Trophoblast cell (in vitro differentiated cells and primary cell): ENCODE data around the gene E4F1.

ENCODE experiments used
- DNase-seq, 2 donors: peaks; one replicate each; pipeline ENCODE4 v3.0.0-alpha.2; 2016
- H2AFZ ChIP-seq: 2 replicates; pipeline ENCODE4 v1.6.1; 2013; ENCODE audit warnings: low read length, moderate library complexity, mild to moderate bottlenecking; ENCODE audit not compliant: insufficient read depth, poor library complexity
- H2AK5ac ChIP-seq: 2 replicates; pipeline ENCODE4 v1.6.1; 2013; ENCODE audit warnings: mild to moderate bottlenecking, low read length
- H2BK120ac ChIP-seq: 2 replicates; pipeline ENCODE4 v1.6.1; 2013; ENCODE audit warnings: low read length, mild to moderate bottlenecking, moderate library complexity; ENCODE audit not compliant: insufficient read depth, poor library complexity
- H2BK12ac ChIP-seq: 2 replicates; pipeline ENCODE4 v1.6.1; 2013; ENCODE audit warnings: mild to moderate bottlenecking, low read length, moderate library complexity
- H2BK5ac ChIP-seq: 2 replicates; pipeline ENCODE4 v1.6.1; 2013; ENCODE audit warnings: low read length, low read depth, moderate library complexity, mild to moderate bottlenecking; ENCODE audit not compliant: poor library complexity
- H3K14ac ChIP-seq: 2 replicates; pipeline ENCODE4 v1.6.1; 2013; ENCODE audit warnings: mild to moderate bottlenecking, low read length
- H3K18ac ChIP-seq: 2 replicates; pipeline ENCODE4 v1.6.1; 2013; ENCODE audit warnings: mild to moderate bottlenecking, low read length
- H3K23ac ChIP-seq: 2 replicates; pipeline ENCODE4 v1.6.1; 2013; ENCODE audit warnings: low read length
- H3K27ac ChIP-seq: 2 replicates; pipeline ENCODE4 v1.5.1; 2013; ENCODE audit warnings: low read depth, mild to moderate bottlenecking, inconsistent platforms, low read length, moderate library complexity
- H3K27me3 ChIP-seq: 2 replicates; pipeline ENCODE4 v1.6.1; 2013; ENCODE audit warnings: inconsistent platforms, mild to moderate bottlenecking, low read length, moderate library complexity; ENCODE audit not compliant: insufficient read depth
- H3K36me3 ChIP-seq, 2 experiments: 1 replicate in 1 of 2; 2 replicates in 1 of 2; pipeline ENCODE4 v1.6.1; 2013; ENCODE audit warnings: low read length in 2 of 2, mild to moderate bottlenecking in 2 of 2, moderate library complexity in 1 of 2; ENCODE audit not compliant: insufficient read depth in 2 of 2, control insufficient read depth in 1 of 2
- H3K4ac ChIP-seq: 2 replicates; pipeline ENCODE4 v1.6.1; 2013; ENCODE audit warnings: low read depth, mild to moderate bottlenecking, low read length, moderate library complexity
- H3K4me1 ChIP-seq, 2 experiments: 1 replicate in 1 of 2; 2 replicates in 1 of 2; pipeline ENCODE4 v1.6.1; 2013; ENCODE audit warnings: low read length in 2 of 2, mild to moderate bottlenecking in 2 of 2, moderate library complexity in 1 of 2; ENCODE audit not compliant: insufficient read depth in 2 of 2, control insufficient read depth in 1 of 2
- H3K4me2 ChIP-seq: 2 replicates; pipeline ENCODE4 v1.6.1; 2013; ENCODE audit warnings: inconsistent platforms, mild to moderate bottlenecking, low read length, moderate library complexity
- H3K4me3 ChIP-seq: 2 replicates; pipeline ENCODE4 v1.5.1; 2013; ENCODE audit warnings: mild to moderate bottlenecking, low read depth, low read length, inconsistent platforms
- H3K79me1 ChIP-seq: one replicate; pipeline ENCODE4 v1.6.1; 2013; ENCODE audit warnings: low read length
- H3K79me2 ChIP-seq: 2 replicates; pipeline ENCODE4 v1.6.1; 2013; ENCODE audit warnings: low read length, mild to moderate bottlenecking; ENCODE audit not compliant: control insufficient read depth, insufficient read depth, poor library complexity
- H3K9ac ChIP-seq: 2 replicates; pipeline ENCODE4 v1.6.1; 2013; ENCODE audit warnings: mild to moderate bottlenecking, low read length
- H3K9me3 ChIP-seq: 2 replicates; pipeline ENCODE4 v1.6.1; 2013; ENCODE audit warnings: low read depth, mild to moderate bottlenecking, control low read depth, inconsistent platforms, low read length; ENCODE audit not compliant: insufficient read depth
- H4K12ac ChIP-seq: 2 replicates; pipeline ENCODE4 v1.6.1; 2013; ENCODE audit warnings: low read depth, mild to moderate bottlenecking, low read length, moderate library complexity
- H4K8ac ChIP-seq: 2 replicates; pipeline ENCODE4 v1.6.1; 2013; ENCODE audit warnings: low read depth, mild to moderate bottlenecking, low read length, moderate library complexity
- H4K91ac ChIP-seq: one replicate; pipeline ENCODE4 v1.6.1; 2013; ENCODE audit warnings: low read depth, mild to moderate bottlenecking, low read length, moderate library complexity
- WGBS: extraction: QIAGEN DNeasy Blood & Tissue Kit; methylation state at CpG from one replicate; pipeline ENCODE4 v1.1.7; 2013; ENCODE audit warnings: missing lambda C conversion rate; ENCODE audit not compliant: insufficient read length, insufficient coverage; ENCODE audit errors: extremely low coverage; 5-methylcytosine and 5-hydroxymethylcytosine counted together

The E4F1 gene

DNA sequence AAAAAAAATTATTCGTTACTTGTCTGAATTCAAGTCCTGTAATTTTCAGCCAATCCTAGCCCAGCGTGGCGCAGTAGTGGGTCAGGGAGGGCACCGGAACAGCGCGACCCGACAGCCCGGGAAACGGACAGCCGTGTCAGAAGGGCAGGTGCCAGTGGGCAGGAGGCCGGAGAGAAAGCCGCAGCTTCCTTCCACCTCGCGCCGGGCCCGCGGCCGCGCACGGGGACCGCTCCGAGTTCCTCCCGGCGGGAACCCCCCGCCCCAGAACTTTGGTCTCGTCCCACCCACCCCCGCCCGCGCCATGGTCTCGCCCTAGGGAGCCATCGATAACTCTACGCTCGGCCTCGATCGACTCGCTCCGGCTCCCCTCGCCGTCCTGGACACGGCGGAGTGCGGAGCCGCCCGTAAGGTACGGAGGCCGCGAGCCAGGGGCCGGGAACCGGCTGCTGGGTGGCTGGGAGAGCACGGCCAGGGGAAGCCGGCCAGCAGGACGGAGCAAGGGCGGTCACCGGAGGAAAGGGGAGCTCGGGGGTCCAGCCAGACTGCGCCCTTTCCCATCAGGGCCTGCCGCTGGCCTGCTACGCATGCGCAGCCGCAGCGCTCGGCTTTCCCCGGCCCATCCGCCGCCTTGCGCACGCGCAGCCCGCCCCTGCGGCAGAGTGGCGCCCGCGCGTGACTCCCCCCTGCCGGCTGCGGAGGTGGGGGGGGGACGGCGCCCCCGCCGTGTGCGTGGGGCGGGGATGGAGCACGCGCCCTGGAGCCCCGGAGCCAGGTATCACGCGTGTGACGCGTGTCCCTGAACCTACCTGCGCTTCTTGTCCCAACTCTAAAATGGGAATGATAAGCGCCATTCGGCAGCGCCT is 18.1 kb upstream of the E4F1 start, which contains the start of gene MLST8:
MLST8 (plus strand) TSS at position 351 of the 863 bp plus-strand sequence. CDS start 632 bp downstream, outside the sequence.
- Histone ChIP-seq H3K27ac (peak within 1 kb of the TSS; percentile 82), H4K91ac (peak within 1 kb of the TSS; percentile 98), H3K36me3 (peaks cover 35% of the 10 kb centered on the region in 2 experiments), H3K4me1 (peaks cover 12 to 14% of the 10 kb centered on the region in 2 experiments), H2BK5ac (peak within 1 kb of the TSS; percentile 99), H3K23ac (no peak within 1 kb of the TSS), H3K79me2 (peaks cover 8% of the 10 kb centered on the region), H3K18ac (peak within 1 kb of the TSS; percentile 98), H2AFZ (peak within 1 kb of the TSS; percentile 93), H3K79me1 (peaks cover 13% of the 10 kb centered on the region), H3K9ac (peak within 1 kb of the TSS; percentile 99), H3K9me3 (no peaks in the 10 kb centered on the region), H3K4ac (peak within 1 kb of the TSS; percentile 89), H2BK120ac (peak within 1 kb of the TSS; percentile 98), H3K4me2 (peak within 1 kb of the TSS; percentile 92), H2BK12ac (peak within 1 kb of the TSS; percentile 0), H4K12ac (peak within 1 kb of the TSS; percentile 98), H4K8ac (peak within 1 kb of the TSS; percentile 99), H3K27me3 (no peaks in the 10 kb centered on the region), H3K4me3 (peak within 1 kb of the TSS; percentile 93), H2AK5ac (peak within 1 kb of the TSS; percentile 22), H3K14ac (peak within 1 kb of the TSS; percentile 99)
- peak; percentile 60 to 87 for DNase-seq
- no CpG with 5 or more reads among the region's 93 CpGs for WGBS

DNA sequence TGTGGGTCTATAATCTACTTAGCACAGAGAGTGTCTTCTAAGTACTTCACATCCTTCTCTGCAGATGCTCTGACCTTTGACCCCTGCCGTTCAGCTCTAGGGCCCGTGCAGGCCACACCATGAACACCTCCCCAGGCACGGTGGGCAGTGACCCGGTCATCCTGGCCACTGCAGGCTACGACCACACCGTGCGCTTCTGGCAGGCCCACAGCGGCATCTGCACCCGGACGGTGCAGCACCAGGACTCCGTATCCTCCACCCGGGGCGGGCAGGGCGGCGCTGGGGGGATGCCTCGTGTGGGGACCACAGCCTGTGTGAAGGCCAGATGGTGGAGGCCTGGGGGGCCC is 17.5 kb upstream of the E4F1 start:
- no peaks in the 10 kb centered on the region for H3K9me3 ChIP-seq
- no peak for DNase-seq
- peaks cover 8% of the 10 kb centered on the region for H3K79me2 ChIP-seq
- H3K14ac ChIP-seq: peak overlapping the region; percentile 38
- peaks cover 15 to 20% of the 10 kb centered on the region in 2 experiments for H3K4me1 ChIP-seq
- no peak overlapping the region for H2BK5ac ChIP-seq
- peak overlapping the region; percentile 93 for H3K4me3 ChIP-seq
- H4K12ac ChIP-seq: peak overlapping the region; percentile 46
- peak overlapping the region; percentile 0 for H2BK12ac ChIP-seq
- H3K9ac ChIP-seq: peak overlapping the region; percentile 81
- peak overlapping the region; percentile 2 for H2BK120ac ChIP-seq
- peak overlapping the region; percentile 92 for H3K4me2 ChIP-seq
- peak overlapping the region; percentile 8 for H3K18ac ChIP-seq
- peak overlapping the region; percentile 52 for H4K91ac ChIP-seq
- H3K27ac ChIP-seq: peak overlapping the region; percentile 27
- no CpG with 5 or more reads among the region's 16 CpGs for whole genome bisulfite sequencing
- H2AK5ac ChIP-seq: peak overlapping the region; percentile 22
- H3K36me3 ChIP-seq: peaks cover 35% of the 10 kb centered on the region in 2 experiments
- peak overlapping the region; percentile 99 for H4K8ac ChIP-seq
- peaks cover 13% of the 10 kb centered on the region for H3K79me1 ChIP-seq
- H3K4ac ChIP-seq: peak overlapping the region; percentile 46
- H2AFZ ChIP-seq: peak overlapping the region; percentile 68
- H3K23ac ChIP-seq: no peak overlapping the region
- H3K27me3 ChIP-seq: no peaks in the 10 kb centered on the region

DNA sequence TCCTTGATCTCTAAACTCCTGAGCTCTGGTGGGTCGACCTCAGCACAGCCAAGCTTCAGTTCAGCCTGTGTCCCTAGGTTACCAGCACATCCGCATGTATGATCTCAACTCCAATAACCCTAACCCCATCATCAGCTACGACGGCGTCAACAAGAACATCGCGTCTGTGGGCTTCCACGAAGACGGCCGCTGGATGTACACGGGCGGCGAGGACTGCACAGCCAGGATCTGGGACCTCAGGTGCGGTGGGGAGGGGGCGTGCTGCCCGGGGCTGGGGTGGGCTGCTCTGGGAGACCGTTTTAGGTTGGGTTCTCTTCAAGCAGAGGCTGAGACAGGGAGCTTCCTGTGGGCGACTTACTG is 17.0 kb upstream of the E4F1 start:
- H4K12ac ChIP-seq: peak overlapping the region; percentile 46
- WGBS: no CpG with 5 or more reads among the region's 18 CpGs
- no peak overlapping the region for H2BK120ac ChIP-seq
- no peak overlapping the region for H2BK12ac ChIP-seq
- H3K4me2 ChIP-seq: peak overlapping the region; percentile 92
- peaks cover 17 to 23% of the 10 kb centered on the region in 2 experiments for H3K4me1 ChIP-seq
- peak overlapping the region; percentile 99 for H4K8ac ChIP-seq
- no peak overlapping the region for H2BK5ac ChIP-seq
- peaks cover 35% of the 10 kb centered on the region in 2 experiments for H3K36me3 ChIP-seq
- no peak overlapping the region for H3K18ac ChIP-seq
- peak overlapping the region; percentile 38 for H3K14ac ChIP-seq
- no peaks in the 10 kb centered on the region for H3K9me3 ChIP-seq
- no peak for DNase-seq
- no peak overlapping the region for H3K4me3 ChIP-seq
- peak overlapping the region; percentile 46 for H3K4ac ChIP-seq
- H2AK5ac ChIP-seq: peak overlapping the region; percentile 22
- peaks cover 8% of the 10 kb centered on the region for H3K79me2 ChIP-seq
- peak overlapping the region; percentile 52 for H4K91ac ChIP-seq
- no peak overlapping the region for H3K27ac ChIP-seq
- H3K79me1 ChIP-seq: peaks cover 15% of the 10 kb centered on the region
- H2AFZ ChIP-seq: peak overlapping the region; percentile 68
- H3K23ac ChIP-seq: no peak overlapping the region
- no peak overlapping the region for H3K9ac ChIP-seq
- H3K27me3 ChIP-seq: no peaks in the 10 kb centered on the region

DNA sequence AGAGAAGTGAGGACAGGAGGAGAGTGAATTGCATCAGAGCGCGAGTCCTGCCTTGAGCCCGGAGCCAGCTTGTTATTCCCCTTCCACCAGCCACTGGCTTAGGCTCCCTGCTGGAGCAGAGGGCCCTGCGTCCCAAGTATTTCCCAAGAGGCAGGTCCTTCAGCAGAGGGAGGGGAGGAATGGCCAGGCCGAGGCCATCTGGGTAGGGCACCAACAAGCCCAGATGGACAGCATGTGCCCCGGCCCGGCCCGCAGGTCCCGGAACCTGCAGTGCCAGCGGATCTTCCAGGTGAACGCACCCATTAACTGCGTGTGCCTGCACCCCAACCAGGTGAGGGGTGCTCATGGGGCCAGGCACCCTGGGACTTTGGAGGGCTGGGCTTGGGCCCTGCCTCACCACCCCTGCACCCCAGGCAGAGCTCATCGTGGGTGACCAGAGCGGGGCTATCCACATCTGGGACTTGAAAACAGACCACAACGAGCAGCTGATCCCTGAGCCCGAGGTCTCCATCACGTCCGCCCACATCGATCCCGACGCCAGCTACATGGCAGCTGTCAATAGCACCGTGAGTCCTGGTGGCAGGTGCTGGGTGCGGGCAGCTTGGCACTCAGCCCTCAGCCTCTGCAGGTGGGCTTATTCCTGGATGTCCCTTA is 16.5 kb upstream of the E4F1 start:
- Histone ChIP-seq H4K12ac (no peak overlapping the region), H3K4ac (no peak overlapping the region), H3K4me2 (no peak overlapping the region), H3K79me2 (peaks cover 8% of the 10 kb centered on the region), H3K23ac (no peak overlapping the region), H4K91ac (no peak overlapping the region), H3K27ac (no peak overlapping the region), H2BK5ac (no peak overlapping the region), H3K36me3 (peaks cover 38% of the 10 kb centered on the region in 2 experiments), H3K14ac (no peak overlapping the region), H2AFZ (no peak overlapping the region), H3K79me1 (peaks cover 15% of the 10 kb centered on the region), H3K9me3 (no peaks in the 10 kb centered on the region), H2BK120ac (no peak overlapping the region), H3K4me3 (no peak overlapping the region), H4K8ac (no peak overlapping the region), H3K18ac (no peak overlapping the region), H3K27me3 (no peaks in the 10 kb centered on the region), H3K4me1 (peaks cover 20 to 27% of the 10 kb centered on the region in 2 experiments), H2AK5ac (no peak overlapping the region), H3K9ac (no peak overlapping the region), H2BK12ac (no peak overlapping the region)
- DNase-seq: no peak
- WGBS: no CpG with 5 or more reads among the region's 23 CpGs
